HEK293T (cell line): ENCODE measurements around the gene MAP2K1.

Experiments used
- CTCF ChIA-PET: fragments of 350-600 bp; formaldehyde crosslinking; extraction: SDS; loops from one replicate; lab custom pipeline; 2021; ENCODE audit warnings: antibody characterized with exemption, inconsistent platforms; lab: Yijun Ruan, JAX
- POLR2A ChIA-PET: fragments of 350-600 bp; formaldehyde crosslinking; extraction: SDS; loops from one replicate; lab custom pipeline; 2020; ENCODE audit warnings: antibody characterized with exemption, inconsistent platforms; lab: Yijun Ruan, JAX
- DNase-seq: peaks from one replicate; pipeline ENCODE4 v3.0.0; 2012; ENCODE audit warnings: mixed read lengths; ENCODE audit errors: extremely low spot score
- ARNT ChIP-seq: fragments of 450-650 bp; IDR thresholded peaks from 2 replicates; pipeline ENCODE4 v1.6.1; 2017; ENCODE audit warnings: mild to moderate bottlenecking
- BHLHE40 ChIP-seq: fragments of 450-650 bp; IDR thresholded peaks from 2 replicates; pipeline ENCODE4 v1.6.1; 2016; ENCODE audit warnings: mild to moderate bottlenecking, moderate library complexity, borderline replicate concordance
- CTBP1 ChIP-seq: fragments of 450-650 bp; IDR thresholded peaks from 2 replicates; pipeline ENCODE4 v1.6.1; 2016; ENCODE audit warnings: borderline replicate concordance
- ELF4 ChIP-seq: fragments of 450-650 bp; IDR thresholded peaks from 2 replicates; pipeline ENCODE4 v1.6.1; 2017; ENCODE audit warnings: antibody characterized with exemption
- FOXA1 ChIP-seq: fragments of 450-650 bp; IDR thresholded peaks from 2 replicates; pipeline ENCODE4 v1.6.1; 2016; ENCODE audit warnings: mild to moderate bottlenecking
- FOXK2 ChIP-seq: fragments of 450-650 bp; IDR thresholded peaks from 2 replicates; pipeline ENCODE4 v1.6.1; 2016; ENCODE audit warnings: mild to moderate bottlenecking
- FOXM1 ChIP-seq: fragments of 450-650 bp; IDR thresholded peaks from 2 replicates; pipeline ENCODE4 v1.6.1; 2017; ENCODE audit warnings: mild to moderate bottlenecking, borderline replicate concordance
- HDGF ChIP-seq: fragments of 450-650 bp; IDR thresholded peaks from 2 replicates; pipeline ENCODE4 v1.6.1; 2017; ENCODE audit warnings: antibody characterized with exemption, borderline replicate concordance
- L3MBTL2 ChIP-seq: fragments of 450-650 bp; conservative IDR thresholded peaks from 2 replicates; pipeline ENCODE4 v1.6.1; 2016; ENCODE audit warnings: mild to moderate bottlenecking
- LEF1 ChIP-seq: fragments of 450-650 bp; IDR thresholded peaks from 2 replicates; pipeline ENCODE4 v1.6.1; 2017; ENCODE audit warnings: mild to moderate bottlenecking, borderline replicate concordance
- NFRKB ChIP-seq: fragments of 450-650 bp; IDR thresholded peaks from 2 replicates; pipeline ENCODE4 v1.6.1; 2016; ENCODE audit warnings: mild to moderate bottlenecking, moderate library complexity
- SP1 ChIP-seq: fragments of 450-650 bp; IDR thresholded peaks from 2 replicates; pipeline ENCODE4 v1.6.1; 2017
- SUZ12 ChIP-seq: fragments of 450-650 bp; IDR thresholded peaks from 2 replicates; pipeline ENCODE4 v1.6.1; 2016; ENCODE audit warnings: mild to moderate bottlenecking
- TARDBP ChIP-seq: fragments of 450-650 bp; IDR thresholded peaks from 2 replicates; pipeline ENCODE4 v1.6.1; 2016
- ZNF384 ChIP-seq: fragments of 450-650 bp; IDR thresholded peaks from 2 replicates; pipeline ENCODE4 v1.6.1; 2016
- TF ChIP-seq, protein P1 (sequence below): fragments of 450-650 bp; IDR thresholded peaks from 2 replicates; pipeline ENCODE4 v1.6.1; 2016

The MAP2K1 gene

DNA sequence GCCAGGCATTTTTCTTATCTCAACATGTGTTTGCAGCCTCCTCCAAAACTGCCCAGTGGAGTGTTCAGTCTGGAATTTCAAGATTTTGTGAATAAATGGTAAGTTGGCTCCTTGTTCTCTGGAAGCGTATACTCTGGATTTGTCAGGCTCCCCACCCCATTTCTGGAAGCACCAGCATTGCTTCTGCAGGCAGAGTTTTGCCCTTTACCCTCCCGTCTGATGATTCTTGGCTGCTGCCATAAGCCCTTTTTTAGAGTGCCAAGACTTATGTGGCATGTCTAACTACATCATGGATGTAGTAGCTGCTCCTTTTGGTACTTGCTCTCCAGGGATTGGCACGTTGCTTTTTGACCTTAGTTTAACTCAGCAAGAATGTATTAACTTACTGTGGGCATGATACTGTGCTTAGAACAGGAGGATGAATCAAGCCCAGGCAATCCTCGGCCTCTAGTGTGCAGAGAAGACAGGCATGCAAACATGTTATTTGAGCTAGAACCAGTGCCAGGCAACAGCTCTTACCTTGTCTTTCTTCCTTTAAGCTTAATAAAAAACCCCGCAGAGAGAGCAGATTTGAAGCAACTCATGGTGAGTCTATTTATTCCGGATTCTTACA, 102.6 kb downstream of the MAP2K1 start:
- no peak for DNase-seq
- POLR2A ChIA-PET: interaction anchor here (1.0 kb wide), 1 partner anchor 102 kb away, joined by 4 read pairs; no protein-coding TSS in a partner anchor
- no peak for TF ChIP-seq FOXM1
- no peak for TF ChIP-seq FOXK2
- TF ChIP-seq LEF1: no peak
- no peak for TF ChIP-seq BHLHE40
- no peak for TF ChIP-seq HDGF
- no peak for TF ChIP-seq CTBP1
- no peak for TF ChIP-seq SP1
- TF ChIP-seq ZNF384: no peak
- TF ChIP-seq SUZ12: no peak
- TF ChIP-seq ARNT: no peak
- no peak for TF ChIP-seq FOXA1
- TF ChIP-seq TARDBP: no peak
- TF ChIP-seq, protein P1, sequence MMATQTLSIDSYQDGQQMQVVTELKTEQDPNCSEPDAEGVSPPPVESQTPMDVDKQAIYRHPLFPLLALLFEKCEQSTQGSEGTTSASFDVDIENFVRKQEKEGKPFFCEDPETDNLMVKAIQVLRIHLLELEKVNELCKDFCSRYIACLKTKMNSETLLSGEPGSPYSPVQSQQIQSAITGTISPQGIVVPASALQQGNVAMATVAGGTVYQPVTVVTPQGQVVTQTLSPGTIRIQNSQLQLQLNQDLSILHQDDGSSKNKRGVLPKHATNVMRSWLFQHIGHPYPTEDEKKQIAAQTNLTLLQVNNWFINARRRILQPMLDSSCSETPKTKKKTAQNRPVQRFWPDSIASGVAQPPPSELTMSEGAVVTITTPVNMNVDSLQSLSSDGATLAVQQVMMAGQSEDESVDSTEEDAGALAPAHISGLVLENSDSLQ: no peak
- TF ChIP-seq NFRKB: no peak
- no peak for TF ChIP-seq ELF4
- TF ChIP-seq L3MBTL2: no peak
- CTCF ChIA-PET: interaction anchor here (1.0 to 1.2 kb wide), 2 partner anchors 9 to 10 kb away, joined by 3 read pairs; partner anchors contain the start of gene SNAPC5

DNA sequence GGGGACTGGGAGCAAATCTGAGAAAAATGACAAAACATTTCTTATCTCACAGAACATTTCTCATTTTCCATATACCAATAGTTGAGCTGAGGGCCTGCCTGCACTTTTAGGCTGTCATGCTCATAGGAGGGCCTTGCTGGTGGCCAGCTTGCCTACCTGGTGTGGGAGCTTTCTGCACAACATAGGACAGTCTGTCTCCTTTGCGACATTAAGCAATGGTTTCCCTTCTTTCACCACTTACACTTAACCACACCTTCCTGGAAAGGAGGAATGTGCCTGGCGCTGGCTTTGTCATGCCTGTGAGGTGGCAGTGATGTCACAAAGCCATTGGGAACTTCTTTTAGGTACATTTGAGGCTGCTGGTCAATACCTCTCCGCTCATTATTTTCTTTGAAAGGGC, 105.1 kb downstream of the MAP2K1 start:
- POLR2A ChIA-PET: interaction anchor here (1.1 to 1.4 kb wide), 2 partner anchors 13 to 21 kb away, joined by 5 to 6 read pairs; partner anchors contain the start of genes RPL4 and ZWILCH
- no peak for DNase-seq
- TF ChIP-seq ZNF384 (no peak), CTBP1 (no peak), FOXM1 (no peak), LEF1 (no peak), ELF4 (no peak), NFRKB (no peak), SUZ12 (no peak), TARDBP (no peak), FOXA1 (no peak), HDGF (no peak), SP1 (no peak), BHLHE40 (no peak), L3MBTL2 (no peak), ARNT (no peak), FOXK2 (no peak)
- TF ChIP-seq, protein P1: no peak
- CTCF ChIA-PET: no interaction called here

DNA sequence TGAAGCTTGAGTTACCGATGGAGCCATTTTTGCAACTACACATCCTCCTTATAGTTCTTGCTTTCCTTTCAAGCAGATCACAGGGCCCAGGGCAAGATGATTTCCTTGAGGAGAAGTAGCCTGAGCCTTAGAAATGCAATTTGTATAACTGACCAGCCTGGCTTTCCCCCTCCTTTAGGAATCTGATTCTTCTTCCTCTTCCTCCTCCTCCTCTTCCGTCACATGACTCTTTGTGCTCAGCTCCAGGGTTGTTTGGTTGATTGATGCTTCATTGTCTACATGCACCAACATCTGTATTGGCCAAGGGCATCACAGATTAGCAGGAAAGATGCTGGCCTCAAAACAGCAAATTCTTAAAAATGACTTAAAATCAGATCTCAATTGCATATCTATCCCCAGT, 107.5 kb downstream of the MAP2K1 start:
- TF ChIP-seq, protein P1: no peak
- TF ChIP-seq HDGF (no peak), L3MBTL2 (no peak), FOXK2 (no peak), SP1 (no peak), BHLHE40 (no peak), FOXM1 (no peak), CTBP1 (no peak), ARNT (no peak), SUZ12 (no peak), ZNF384 (no peak), ELF4 (no peak), LEF1 (no peak), FOXA1 (no peak), TARDBP (no peak)
- POLR2A ChIA-PET: interaction anchor here (1.8 kb wide), 1 partner anchor 10 kb away, joined by 4 read pairs; no protein-coding TSS in a partner anchor
- no peak for DNase-seq
- CTCF ChIA-PET: no interaction called here

DNA sequence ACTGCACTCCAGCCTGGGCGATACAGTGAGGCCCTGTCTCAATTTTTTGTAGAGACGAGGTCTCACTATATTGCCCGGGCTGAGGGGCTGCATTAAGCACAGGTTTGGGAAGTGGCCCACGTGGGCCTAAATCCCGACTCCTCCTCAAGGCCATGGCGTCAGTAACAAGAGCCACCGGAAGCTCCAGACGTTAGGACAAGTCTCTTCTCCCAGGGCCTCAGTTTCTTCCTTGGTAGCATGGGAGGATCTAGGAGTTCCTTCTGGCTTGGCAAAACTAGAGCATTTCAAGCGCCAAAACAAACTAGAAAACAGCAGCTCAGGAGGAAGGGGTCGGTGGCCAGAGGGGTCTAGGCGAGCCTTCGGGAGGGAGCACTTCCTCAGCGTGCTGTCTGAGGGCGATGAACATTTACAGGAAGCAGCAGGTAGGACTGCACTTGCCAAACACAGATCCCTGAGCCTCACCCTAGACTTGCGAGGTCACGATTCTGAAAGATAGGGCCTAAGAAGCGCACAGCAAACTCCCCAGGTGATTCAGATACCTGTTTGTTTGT, 110.3 kb downstream of the MAP2K1 start:
- CTCF ChIA-PET: interaction anchor here (0.6 to 2.5 kb wide), 8 partner anchors 9 to 226 kb away, joined by 3 to 12 read pairs (median 6); no protein-coding TSS in a partner anchor

More for the DNA sequence above, 110.3 kb downstream of the MAP2K1 start:
- TF ChIP-seq ELF4: no peak
- no peak for TF ChIP-seq FOXA1
- TF ChIP-seq FOXM1: no peak
- TF ChIP-seq ARNT: no peak
- TF ChIP-seq TARDBP: no peak
- TF ChIP-seq, protein P1: no peak
- no peak for TF ChIP-seq SUZ12
- TF ChIP-seq FOXK2: no peak
- no peak for DNase-seq
- POLR2A ChIA-PET: interaction anchor here (0.9 to 5.5 kb wide), 6 partner anchors 18 to 141 kb away, joined by 3 to 35 read pairs (median 4); partner anchors contain the start of genes MAP2K1 and TIPIN
